NOMO-1 treated with DMSO at 0.1 percent for 48 hours (cell line): ENCODE measurements around the gene SCN2A.
"Not testable (repeated sequence)": the region's sequence is repeated elsewhere in the genome, so short reads cannot be mapped to it uniquely, and the experiment has no call there.

ENCODE experiments used
- DNase-seq: peaks from one replicate; lab custom pipeline; 2025; ENCODE audit not compliant: unreplicated experiment; lab: John Stamatoyannopoulos, UW

SCN2A gene

GRCh38 chr2:165251366-165251765 lies 12.2 kb downstream of the SCN2A start:
- peak; percentile 3 for DNase-seq

GRCh38 chr2:165253178-165253577 lies 14.0 kb downstream of the SCN2A start:
- no peak for DNase-seq

GRCh38 chr2:165256618-165257017 lies 17.4 kb downstream of the SCN2A start:
- DNase-seq: no peak

- not testable (repeated sequence) for DNase-seq
These were observed 21.1 kb downstream of the SCN2A start for GRCh38 chr2:165260347-165260746.

- no peak for DNase-seq
These were observed 29.5 kb downstream of the SCN2A start for GRCh38 chr2:165268754-165269153.

- no peak for DNase-seq
These were observed 34.0 kb downstream of the SCN2A start for GRCh38 chr2:165273176-165273575.

- DNase-seq: no peak
These were observed 35.5 kb downstream of the SCN2A start for GRCh38 chr2:165274698-165275097.

- DNase-seq: no peak
These were observed 36.7 kb downstream of the SCN2A start for GRCh38 chr2:165275932-165276331.

GRCh38 chr2:165277295-165277694 lies 38.1 kb downstream of the SCN2A start:
- peak; percentile 9 for DNase-seq

- no peak for DNase-seq
These were observed 38.8 kb downstream of the SCN2A start for GRCh38 chr2:165277860-165278656.

- no peak for DNase-seq
These were observed 41.1 kb downstream of the SCN2A start for GRCh38 chr2:165280356-165280755.

GRCh38 chr2:165281387-165281786 lies 42.2 kb downstream of the SCN2A start:
- no peak for DNase-seq

- peak; percentile 75 for DNase-seq
These were observed 44.1 kb downstream of the SCN2A start for GRCh38 chr2:165283342-165283741.

GRCh38 chr2:165287094-165287778 lies 48.0 kb downstream of the SCN2A start:
- no peak for DNase-seq

GRCh38 chr2:165289069-165289468 lies 49.9 kb downstream of the SCN2A start:
- no peak for DNase-seq

GRCh38 chr2:165293440-165294420 lies 54.5 kb downstream of the SCN2A start:
- DNase-seq: peak; percentile 89

GRCh38 chr2:165294912-165295311 lies 55.7 kb downstream of the SCN2A start:
- no peak for DNase-seq

GRCh38 chr2:165295643-165296042 lies 56.4 kb downstream of the SCN2A start:
- no peak for DNase-seq

- DNase-seq: no peak
These were observed 66.3 kb downstream of the SCN2A start for GRCh38 chr2:165305391-165306096.

GRCh38 chr2:165307317-165307716 lies 68.1 kb downstream of the SCN2A start:
- DNase-seq: no peak

- no peak for DNase-seq
These were observed 72.7 kb downstream of the SCN2A start for GRCh38 chr2:165311949-165312348.
